HG02970 (cell line): ENCODE measurements around the gene SPATS1.
"Not testable (repeated sequence)": the region's sequence is repeated elsewhere in the genome, so short reads cannot be mapped to it uniquely, and the experiment has no call there.

Source experiments
- ATAC-seq: cut with Tn5 transposase; IDR thresholded peaks from one replicate; pipeline ENCODE4 v1.9.1; 2021; ENCODE audit warnings: mild to moderate bottlenecking, moderate library complexity, moderate number of reproducible peaks; ENCODE audit not compliant: unreplicated experiment, low FRiP score

The SPATS1 gene

DNA sequence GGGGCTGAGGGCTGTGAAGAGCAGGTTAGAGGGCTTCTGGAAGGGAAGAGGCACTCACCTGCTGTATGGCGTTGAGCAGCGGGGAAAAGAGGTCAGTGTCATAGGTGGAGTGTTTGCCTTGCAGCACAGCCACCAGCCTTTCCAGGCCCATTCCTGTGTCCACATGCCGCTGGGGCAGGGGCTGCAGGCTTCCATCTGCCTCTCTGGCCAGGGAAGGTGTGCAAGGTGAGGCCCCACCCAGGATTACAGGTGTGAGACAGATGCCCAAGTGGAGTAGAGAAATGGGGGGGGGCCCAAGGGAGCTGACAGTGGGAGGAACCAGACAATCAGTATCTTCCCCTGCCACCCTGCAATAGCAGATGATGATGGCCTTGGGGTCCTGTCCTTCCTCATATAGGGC, 32.2 kb upstream of the SPATS1 start:
- ATAC-seq, result no peak

DNA sequence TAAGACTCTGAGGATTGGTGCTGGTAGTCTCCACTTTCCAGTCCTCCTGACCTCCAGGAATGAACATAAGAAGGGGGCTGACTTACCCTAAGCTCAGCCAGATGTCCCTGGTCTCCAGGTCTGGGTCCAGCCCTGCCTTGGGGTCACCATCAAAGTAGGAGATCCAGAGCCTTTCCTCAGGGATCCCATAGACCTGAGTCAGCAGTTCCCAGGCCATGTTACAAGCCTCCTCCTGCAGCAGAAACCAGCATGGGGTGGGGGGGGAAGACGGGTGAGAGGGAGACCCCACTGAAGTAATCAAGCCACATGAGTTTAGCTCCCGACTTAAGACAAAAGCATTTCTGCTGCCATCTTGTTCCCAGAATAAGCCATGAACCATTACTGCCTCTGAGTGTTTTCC, 31.1 kb upstream of the SPATS1 start:
- no peak for ATAC-seq

DNA sequence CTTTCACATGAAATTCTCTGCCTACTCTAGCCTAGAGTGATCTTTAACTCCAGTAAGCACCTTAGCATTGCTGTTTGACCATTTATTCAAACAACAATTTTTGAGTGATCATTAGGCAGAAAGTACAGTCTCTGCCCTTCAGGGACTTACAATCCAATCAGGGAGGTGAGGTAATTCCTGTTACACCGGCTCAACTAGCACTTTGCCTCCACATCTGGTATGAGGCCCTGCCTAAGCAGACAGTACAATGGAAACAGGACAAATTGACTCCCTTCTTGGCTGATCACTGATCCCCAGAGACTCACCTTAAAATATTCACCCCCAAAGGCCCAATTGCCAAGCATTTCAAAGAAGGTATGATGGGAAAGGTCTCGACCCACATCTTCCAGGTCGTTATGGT, 30.7 kb upstream of the SPATS1 start:
- no peak for ATAC-seq

DNA sequence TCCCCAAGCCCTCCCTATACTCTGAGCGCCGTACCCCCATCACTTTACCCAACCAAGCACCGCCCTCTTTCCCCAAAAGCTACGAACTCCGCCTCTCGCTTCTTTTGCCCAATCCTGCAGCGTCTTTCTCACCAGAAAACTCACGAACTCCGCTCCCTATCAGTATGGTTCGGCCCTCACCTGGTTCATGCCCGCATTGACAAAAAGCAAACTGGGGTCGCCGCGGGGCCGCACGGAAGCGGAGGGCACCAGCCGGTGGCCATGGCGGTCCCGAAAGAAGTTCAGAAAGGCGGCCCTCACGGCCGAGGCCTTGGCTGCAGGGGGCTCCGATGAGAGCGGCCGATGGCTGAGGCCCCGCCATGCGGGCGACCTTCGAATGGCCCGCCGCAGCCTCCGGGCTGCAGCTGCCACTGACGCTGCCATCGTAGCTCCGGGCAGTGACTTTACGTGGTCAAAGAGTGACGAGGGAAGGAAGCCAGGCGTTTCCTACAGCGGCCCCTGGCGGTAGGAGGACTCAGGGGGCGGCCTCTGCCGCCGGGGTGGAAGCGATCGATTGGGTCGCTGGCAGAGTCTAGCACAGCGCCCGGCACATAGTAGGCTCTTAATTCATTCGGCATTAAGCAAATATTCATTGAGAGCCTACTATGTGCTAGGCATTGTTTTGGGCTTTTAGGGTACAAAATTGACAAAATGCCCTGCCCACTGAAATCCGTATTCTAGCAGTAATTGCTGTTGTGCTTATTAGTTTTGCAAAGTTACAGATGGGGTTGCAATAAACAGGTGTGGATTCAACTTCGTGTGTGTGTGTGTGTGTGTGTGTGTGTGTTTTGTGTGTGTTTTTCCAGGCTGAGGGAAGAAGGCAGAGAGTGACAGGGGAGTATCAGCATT, 29.3 kb upstream of the SPATS1 start, which contains the start of gene AARS2:
AARS2 (minus strand) TSS at position 447 of the 888 bp plus-strand sequence; CDS start at position 423, 24 bp downstream.
- ATAC-seq, result peak; percentile 85

DNA sequence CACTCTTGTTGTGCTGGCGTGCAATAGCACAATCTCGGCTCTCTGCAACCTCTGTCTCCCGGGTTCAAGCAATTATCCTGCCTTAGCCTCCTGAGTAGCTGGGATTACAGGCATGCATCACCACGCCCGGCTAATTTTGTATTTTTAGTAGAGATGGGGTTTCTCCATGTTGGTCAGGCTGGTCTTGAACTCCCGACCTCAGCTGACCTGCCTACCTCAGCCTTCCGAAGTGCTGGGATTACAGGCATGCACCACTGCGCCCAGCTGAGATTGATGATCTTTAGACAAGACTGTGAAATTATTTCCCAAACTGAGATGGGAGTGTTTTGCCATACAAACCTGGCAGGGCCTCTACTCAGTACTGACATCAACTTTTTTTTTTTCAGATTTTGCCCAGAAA, 27.8 kb upstream of the SPATS1 start:
- ATAC-seq, result not testable (repeated sequence)

DNA sequence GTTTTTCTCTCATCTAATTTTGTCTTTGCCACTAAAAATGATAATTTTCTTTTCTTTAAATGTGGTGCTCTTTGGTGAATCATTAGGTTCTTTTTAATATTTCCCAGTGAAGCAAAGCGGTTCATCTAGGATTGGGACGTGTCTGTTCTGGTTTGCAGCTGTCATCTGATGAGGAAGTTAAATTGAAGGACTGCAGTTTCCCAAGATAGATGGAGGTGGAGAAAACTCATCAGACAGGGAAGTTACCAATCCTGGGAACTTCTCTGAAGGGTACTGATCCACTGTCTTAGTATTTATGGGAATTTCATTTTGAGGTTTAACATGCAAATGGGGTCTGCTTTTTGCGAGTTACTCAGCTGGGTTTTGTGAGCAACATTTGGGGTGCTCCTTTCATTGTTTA, 26.9 kb upstream of the SPATS1 start:
- ATAC-seq, result no peak

DNA sequence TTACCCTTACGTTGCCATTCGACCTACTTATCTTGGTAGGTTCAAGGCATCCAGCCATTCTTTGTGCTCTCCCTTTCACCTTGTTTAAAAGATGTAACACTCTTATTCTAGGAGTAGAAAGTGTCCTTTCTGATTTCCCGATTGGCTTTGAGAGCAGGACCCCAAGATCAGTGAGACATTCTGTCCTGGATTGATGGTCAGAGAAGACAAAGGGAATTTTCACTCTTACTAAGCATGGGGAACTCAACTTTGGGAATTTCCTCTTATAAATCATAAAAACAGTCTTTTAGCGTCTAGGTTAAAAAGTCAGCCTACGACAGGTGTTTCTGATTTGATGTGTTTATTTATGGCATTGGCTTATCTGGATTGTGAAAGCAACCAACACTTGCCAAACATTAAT, 26.5 kb upstream of the SPATS1 start:
- ATAC-seq, result no peak

DNA sequence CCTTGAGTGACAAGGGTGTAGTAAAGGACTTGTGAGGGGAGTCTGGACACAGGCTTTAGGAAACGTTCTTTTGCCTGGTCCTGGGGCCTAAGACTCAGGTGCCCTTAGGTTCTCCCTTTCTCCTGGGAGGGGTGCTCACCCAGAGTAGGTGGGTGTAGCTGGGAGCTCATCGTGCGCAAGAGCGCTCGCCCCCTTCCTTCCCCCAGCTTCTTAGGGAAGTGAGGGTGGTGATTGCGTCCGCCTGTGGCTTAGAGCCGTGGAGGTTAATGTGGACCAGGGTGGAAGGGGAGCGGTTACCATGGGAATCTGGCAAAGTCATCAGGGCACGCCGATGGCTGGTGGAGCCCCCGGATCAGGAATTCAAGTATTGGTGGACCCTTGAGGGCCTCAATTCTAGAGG, 26.0 kb upstream of the SPATS1 start:
- no peak for ATAC-seq

DNA sequence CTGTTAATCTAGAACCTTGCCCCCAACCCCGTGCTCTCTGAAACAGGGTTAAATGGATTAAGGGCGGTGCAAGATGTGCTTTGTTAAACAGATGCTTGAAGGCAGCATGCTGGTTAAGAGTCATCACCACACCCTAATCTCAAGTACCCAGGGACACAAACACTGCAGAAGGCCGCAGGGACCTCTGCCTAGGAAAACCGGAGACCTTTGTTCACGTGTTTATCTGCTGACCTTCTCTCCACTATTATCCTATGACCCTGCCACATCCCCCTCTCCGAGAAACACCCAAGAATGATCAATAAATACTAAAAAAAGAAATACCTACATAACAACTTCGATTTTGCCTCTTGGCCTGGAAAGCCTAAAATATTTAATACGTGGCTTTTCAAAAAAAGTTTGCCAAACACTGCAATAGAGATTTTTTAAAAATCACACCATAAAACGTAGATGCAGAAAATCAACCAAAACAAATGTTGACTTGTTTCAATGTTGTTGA, 25.3 kb upstream of the SPATS1 start:
- ATAC-seq, result not testable (repeated sequence)

DNA sequence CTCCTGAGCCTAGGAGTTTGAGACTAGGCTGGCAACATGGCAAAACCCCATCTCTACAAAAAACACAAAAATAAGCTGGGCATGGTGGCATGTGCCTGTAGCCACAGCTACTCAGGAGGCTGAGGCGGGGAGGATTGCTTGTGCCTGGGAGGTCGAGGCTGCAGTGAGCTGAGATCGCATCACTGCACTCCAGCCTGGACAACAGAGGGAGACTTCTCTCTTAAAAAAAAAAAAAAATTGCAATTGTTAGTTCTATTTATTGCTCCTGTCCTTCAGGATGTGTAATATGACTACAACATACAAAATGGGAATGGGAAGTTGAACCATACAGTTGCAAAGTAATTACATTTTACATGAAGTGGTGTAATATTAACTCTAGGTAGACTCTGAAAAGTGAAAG, 21.2 kb upstream of the SPATS1 start:
- no peak for ATAC-seq

DNA sequence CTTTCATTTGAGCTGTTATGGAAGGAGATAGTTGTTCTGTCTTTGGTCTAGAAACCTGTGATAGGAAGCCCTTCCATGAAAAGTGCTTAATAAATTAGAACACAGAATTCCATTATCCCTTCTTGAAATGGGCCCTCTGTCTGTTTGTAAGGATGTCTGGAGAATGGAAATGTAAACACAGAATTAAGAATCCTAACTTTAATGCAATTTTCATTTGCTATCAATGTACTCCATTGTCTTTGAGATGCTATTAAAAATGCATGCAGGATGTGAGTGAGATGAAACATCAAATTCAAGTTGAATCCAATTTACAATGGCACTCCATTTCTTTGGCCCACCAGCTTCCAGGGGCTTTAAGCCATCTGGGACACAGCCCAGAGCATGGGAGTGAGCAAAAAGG, 15.4 kb upstream of the SPATS1 start:
- ATAC-seq, result no peak

DNA sequence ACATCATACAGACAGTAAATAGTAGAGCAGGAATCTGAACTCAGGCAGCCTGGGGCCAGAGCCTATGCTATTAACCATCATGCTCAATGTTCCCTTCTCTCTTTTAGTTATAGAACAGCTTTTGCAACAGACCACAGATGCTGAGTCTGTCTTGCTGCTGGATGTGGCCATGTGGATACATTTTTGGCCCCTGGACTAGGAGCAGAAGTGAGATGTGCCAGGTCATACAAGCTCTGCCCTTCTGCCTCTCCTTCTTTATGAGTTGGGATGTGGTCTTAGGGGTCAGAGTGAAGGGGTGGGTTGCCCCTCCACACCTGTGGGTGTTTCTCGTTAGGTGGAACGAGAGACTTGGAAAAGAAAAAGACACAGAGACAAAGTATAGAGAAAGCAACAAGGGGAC, 14.7 kb upstream of the SPATS1 start:
- no peak for ATAC-seq

DNA sequence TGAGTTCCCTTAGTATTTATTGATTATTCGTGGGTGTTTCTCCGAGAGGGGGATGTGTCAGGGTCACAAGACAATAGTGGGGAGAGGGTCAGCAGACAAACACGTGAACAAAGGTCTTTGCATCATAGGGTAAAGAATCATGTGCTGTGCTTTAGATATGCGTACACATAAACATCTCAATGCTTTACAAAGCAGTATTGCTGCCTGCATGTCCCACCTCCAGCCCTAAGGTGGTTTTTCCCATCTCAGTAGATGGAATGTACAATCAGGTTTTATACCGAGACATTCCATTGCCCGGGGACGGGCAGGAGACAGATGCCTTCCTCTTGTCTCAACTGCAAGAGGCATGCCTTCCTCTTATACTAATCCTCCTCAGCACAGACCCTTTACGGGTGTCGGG, 14.2 kb upstream of the SPATS1 start:
- ATAC-seq, result not testable (repeated sequence)

DNA sequence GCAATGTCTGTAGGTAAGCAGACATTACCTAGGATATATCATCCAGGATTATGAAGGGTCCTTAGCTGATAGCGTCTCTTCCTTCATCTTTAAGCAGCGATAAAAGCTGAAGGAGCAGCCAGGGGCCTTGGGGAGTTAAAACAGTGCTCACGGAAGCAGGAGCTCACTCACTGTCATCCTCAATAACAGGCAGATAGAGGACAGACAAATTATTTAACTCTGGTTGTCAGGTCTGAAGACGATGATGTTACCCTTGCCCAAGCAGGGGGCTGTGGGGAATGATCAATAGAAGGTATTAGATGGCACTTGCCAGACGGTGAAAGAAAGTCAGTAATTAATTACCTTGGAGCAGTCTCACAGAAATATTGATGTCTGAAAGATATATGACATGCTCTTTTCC, 12.6 kb upstream of the SPATS1 start:
- ATAC-seq, result no peak

DNA sequence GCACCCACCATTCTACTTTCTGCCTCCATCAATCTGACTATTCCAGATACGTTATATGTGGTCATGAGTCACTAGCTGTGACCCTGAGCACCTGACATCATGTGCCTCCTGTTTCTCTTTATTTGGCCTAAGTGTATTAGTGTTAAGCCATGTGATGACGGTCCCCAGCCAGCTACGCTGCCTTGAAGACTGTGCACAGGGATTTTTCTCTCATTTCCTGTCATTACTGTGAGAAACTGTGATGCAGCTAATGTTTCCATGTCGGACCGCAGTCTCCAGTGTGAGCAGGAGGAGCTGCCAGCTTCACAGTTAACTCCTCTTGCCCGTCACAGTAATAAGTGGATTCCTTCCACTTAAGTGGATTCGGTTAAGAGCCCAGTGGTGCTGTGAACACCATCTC, 9.9 kb upstream of the SPATS1 start:
- no peak for ATAC-seq

DNA sequence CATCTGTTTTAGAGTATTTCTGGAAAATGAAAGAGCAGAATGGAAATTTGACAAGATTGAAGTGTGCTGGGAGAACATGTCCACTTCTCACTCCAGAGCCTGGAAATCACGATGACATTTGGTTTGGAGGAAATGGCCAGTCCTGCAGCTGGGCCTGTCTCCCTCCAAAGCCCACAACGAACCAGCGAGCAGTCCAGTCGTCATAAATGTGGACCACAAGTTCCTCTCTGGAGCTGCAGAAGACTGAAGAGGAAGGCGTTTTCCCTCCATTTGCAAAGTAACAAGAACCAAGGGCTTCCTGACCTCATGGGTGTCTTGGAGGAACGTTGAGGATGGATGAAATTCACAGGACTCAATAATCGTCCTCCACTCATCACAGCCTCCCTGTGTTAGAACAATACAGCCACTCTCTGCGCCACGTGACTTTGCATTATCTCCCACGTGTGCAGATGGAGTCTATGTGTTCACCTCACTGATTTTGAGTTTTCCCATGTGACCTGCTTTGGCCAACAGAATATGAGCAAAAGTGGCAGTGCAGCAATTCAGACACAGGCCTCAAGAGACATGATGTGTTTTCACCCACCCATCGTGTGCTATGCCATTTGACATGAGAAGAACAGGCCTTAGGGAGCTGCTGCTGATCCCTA, 9.1 kb upstream of the SPATS1 start:
- no peak for ATAC-seq

DNA sequence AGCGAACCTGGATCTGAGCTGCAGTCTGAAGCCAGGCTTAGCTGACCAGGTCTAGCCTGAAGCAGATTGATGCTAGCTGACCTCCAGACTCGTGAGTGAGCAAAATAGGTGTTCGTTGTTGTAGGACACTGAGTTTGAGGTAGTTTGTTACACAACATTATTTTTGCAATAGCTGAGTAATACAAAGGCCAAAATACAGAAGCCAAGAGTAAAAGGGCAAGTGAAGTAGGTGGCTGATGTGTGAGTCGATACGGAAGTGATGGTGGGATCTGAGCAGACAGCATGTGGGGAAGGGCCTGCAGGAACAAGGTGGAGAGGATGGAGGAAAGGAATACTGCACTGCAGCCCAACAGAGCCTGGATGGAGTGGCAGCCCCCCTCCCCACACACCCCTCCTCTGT, 8.5 kb upstream of the SPATS1 start:
- no peak for ATAC-seq

DNA sequence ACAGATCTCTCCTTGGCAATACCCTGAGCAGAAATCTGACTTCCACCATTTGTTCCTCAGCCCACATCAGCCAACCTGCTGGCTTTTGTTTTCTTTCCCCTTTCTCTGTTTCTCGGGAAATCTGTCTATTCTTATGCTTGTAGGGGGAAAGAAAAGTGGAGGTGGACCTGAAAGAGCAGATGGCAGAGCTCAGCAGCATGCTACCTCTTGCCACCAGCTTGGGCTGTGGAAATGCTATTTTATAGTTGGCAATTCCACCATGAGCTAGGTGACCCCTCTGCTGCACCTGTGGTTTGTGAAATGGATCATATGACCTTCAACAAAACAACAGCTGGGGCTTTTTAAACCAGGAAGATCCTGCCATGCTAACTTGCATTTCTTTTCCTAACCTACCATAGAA, 6.8 kb upstream of the SPATS1 start:
- ATAC-seq, result no peak

DNA sequence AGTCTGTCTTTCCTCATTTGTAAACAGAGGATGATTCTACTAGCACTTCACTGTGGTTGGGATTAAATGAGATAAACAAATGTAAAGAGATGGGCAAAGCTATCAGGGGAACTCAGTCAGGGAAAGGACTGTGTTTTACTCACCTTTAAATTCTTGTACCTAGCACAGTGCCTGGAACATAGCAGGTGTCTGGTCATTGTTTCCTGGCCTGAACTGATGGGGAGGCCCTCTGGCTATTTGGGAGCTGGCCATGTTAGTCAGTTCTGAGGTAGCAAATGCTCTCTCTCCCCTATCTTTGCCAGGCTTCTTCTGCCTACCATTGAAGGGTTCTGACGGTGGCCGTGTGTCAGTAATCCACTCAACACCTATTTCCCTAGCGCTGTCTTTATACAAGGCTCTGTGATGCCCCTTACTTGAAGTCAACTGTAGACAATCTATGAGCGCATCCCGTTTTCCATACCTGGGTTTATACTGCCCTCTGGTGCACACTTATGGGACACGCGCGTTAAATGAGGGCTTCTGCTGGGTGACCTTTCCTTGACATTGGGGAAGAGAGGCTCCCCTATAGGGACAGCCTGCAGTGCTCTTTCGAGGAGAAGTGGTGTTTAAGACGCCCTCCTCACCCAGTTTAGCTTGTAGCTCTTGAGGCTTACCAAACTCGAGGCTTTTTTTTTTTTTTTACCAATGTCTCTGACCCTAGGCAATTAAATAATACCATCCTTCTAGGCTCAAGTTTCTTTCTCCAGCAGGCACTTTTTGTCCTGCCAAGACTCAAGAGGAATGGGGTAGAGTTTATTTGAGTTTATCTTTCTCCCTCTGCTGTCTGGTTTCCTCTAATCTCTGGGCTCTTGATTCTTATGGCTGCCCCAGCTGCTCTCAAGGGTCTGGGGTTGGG, 4.0 kb upstream of the SPATS1 start:
- ATAC-seq, result no peak

DNA sequence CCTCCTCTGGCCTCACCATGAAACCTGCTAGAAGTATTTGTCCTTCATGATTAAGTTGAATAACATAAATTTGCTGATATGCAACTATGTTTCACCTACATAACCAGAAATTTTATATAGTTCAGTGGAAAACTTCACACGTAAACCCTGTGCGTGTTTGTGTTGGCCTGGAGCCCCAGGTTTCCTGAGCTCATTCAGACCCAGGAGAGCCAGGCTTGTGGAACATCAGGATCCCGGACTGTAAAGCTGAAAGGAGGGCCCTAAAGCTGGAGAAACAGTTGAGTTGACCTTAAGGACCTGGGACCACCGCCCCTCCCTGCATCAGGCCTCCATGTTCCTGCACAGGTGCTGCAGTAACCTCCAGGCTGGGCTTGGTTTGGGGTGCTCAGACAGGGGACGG, 3.1 kb upstream of the SPATS1 start:
- ATAC-seq, result no peak
